Measurements from ENCODE around the gene UGT1A6. TPM values are rescaled to one million over a fixed set of nuclear protein-coding genes. Genes with fewer than 3 reads are reported as not detected.

UGT1A6 gene
- total and polyA plus RNA-seq, 2 donors (not counting 1 experiment from before 2014, with no cell fraction given): not detected

GRCh38 chr2:233674314-233674713 lies 18.4 kb upstream of the UGT1A6 start:
- TF ChIP-seq EZH2 (IDR thresholded peaks at IDR 0.05; ENCODE audit: low read length, missing control alignments) (no peak), CTCF (conservative IDR thresholded peaks at IDR 0.05 in 1 of 2, IDR thresholded peaks at IDR 0.05 in 1 of 2; ENCODE audit: low read depth in 1 of 2, low read length in 2 of 2) (no peak)
- H3K9me3 ChIP-seq (ENCODE audit: control insufficient read depth, insufficient read depth, low read depth, low read length): no peaks in the 10 kb centered on the region

GRCh38 chr2:233674995-233675394 lies 17.7 kb upstream of the UGT1A6 start:
- Histone ChIP-seq H3K36me3 (ENCODE audit: control insufficient read depth, insufficient read depth, low read length) (no peaks in the 10 kb centered on the region), H4K20me1 (ENCODE audit: control insufficient read depth, extremely low read depth, insufficient read depth, low read length) (no peaks in the 10 kb centered on the region), H3K9ac (ENCODE audit: insufficient read depth, low read length) (no peak overlapping the region), H3K27me3 (ENCODE audit: control insufficient read depth, insufficient read depth, low read length) (no peaks in the 10 kb centered on the region), H3K27ac (ENCODE audit: insufficient read depth, low read length) (no peak overlapping the region), H3K79me2 (ENCODE audit: control insufficient read depth, insufficient read depth, low read length) (no peaks in the 10 kb centered on the region), H3K4me2 (ENCODE audit: extremely low read depth, insufficient read depth, low read length) (no peak overlapping the region), H3K4me3 (replicated peaks in 1 of 4; ENCODE audit: control extremely low read depth in 1 of 4, insufficient read depth in 1 of 4, low read depth in 3 of 4, low read length in 4 of 4) (no peak overlapping the region), H3K9me3 (ENCODE audit: control insufficient read depth, insufficient read depth, low read depth, low read length) (no peaks in the 10 kb centered on the region), H3K4me1 (ENCODE audit: control insufficient read depth, extremely low read depth, insufficient read depth, low read length) (no peaks in the 10 kb centered on the region), H2AFZ (ENCODE audit: low read length) (no peak overlapping the region)
- TF ChIP-seq CTCF (conservative IDR thresholded peaks at IDR 0.05 in 1 of 2, IDR thresholded peaks at IDR 0.05 in 1 of 2; ENCODE audit: low read depth in 1 of 2, low read length in 2 of 2) (no peak), EZH2 (IDR thresholded peaks at IDR 0.05; ENCODE audit: low read length, missing control alignments) (no peak)
- no peak for DNase-seq (ENCODE audit: low read depth in 2 of 2)

More at GRCh38 chr2:233674314-233674713, 18.4 kb upstream of the UGT1A6 start:
- Histone ChIP-seq H3K27me3 (ENCODE audit: control insufficient read depth, insufficient read depth, low read length) (no peaks in the 10 kb centered on the region), H2AFZ (ENCODE audit: low read length) (no peak overlapping the region), H3K4me2 (ENCODE audit: extremely low read depth, insufficient read depth, low read length) (no peak overlapping the region), H3K9ac (ENCODE audit: insufficient read depth, low read length) (no peak overlapping the region), H3K79me2 (ENCODE audit: control insufficient read depth, insufficient read depth, low read length) (no peaks in the 10 kb centered on the region), H3K27ac (ENCODE audit: insufficient read depth, low read length) (no peak overlapping the region), H4K20me1 (ENCODE audit: control insufficient read depth, extremely low read depth, insufficient read depth, low read length) (no peaks in the 10 kb centered on the region), H3K36me3 (ENCODE audit: control insufficient read depth, insufficient read depth, low read length) (no peaks in the 10 kb centered on the region), H3K4me1 (ENCODE audit: control insufficient read depth, extremely low read depth, insufficient read depth, low read length) (no peaks in the 10 kb centered on the region), H3K4me3 (replicated peaks in 1 of 4; ENCODE audit: control extremely low read depth in 1 of 4, insufficient read depth in 1 of 4, low read depth in 3 of 4, low read length in 4 of 4) (no peak overlapping the region)
- no peak for DNase-seq (ENCODE audit: low read depth in 2 of 2)

- no peak overlapping the region for H3K9ac ChIP-seq (ENCODE audit: insufficient read depth, low read length)
- H2AFZ ChIP-seq (ENCODE audit: low read length): no peak overlapping the region
- H3K27me3 ChIP-seq (ENCODE audit: control insufficient read depth, insufficient read depth, low read length): no peaks in the 10 kb centered on the region
Observed at GRCh38 chr2:233676046-233676445, 16.6 kb upstream of the UGT1A6 start.

More at GRCh38 chr2:233676046-233676445, 16.6 kb upstream of the UGT1A6 start:
- no peaks in the 10 kb centered on the region for H3K36me3 ChIP-seq (ENCODE audit: control insufficient read depth, insufficient read depth, low read length)
- H3K9me3 ChIP-seq (ENCODE audit: control insufficient read depth, insufficient read depth, low read depth, low read length): no peaks in the 10 kb centered on the region
- H3K79me2 ChIP-seq (ENCODE audit: control insufficient read depth, insufficient read depth, low read length): no peaks in the 10 kb centered on the region
- no peak for TF ChIP-seq EZH2 (IDR thresholded peaks at IDR 0.05; ENCODE audit: low read length, missing control alignments)
- TF ChIP-seq CTCF (conservative IDR thresholded peaks at IDR 0.05 in 1 of 2, IDR thresholded peaks at IDR 0.05 in 1 of 2; ENCODE audit: low read depth in 1 of 2, low read length in 2 of 2): no peak
- no peak overlapping the region for H3K4me3 ChIP-seq (replicated peaks in 1 of 4; ENCODE audit: control extremely low read depth in 1 of 4, insufficient read depth in 1 of 4, low read depth in 3 of 4, low read length in 4 of 4)
- DNase-seq (ENCODE audit: low read depth in 2 of 2): peak in 1 of 2 donors; percentile 42
- no peak overlapping the region for H3K27ac ChIP-seq (ENCODE audit: insufficient read depth, low read length)
- H3K4me2 ChIP-seq (ENCODE audit: extremely low read depth, insufficient read depth, low read length): no peak overlapping the region
- H4K20me1 ChIP-seq (ENCODE audit: control insufficient read depth, extremely low read depth, insufficient read depth, low read length): no peaks in the 10 kb centered on the region
- H3K4me1 ChIP-seq (ENCODE audit: control insufficient read depth, extremely low read depth, insufficient read depth, low read length): no peaks in the 10 kb centered on the region

All from fibroblast of lung (primary cell).